Thyroid gland (tissue), 4 donors: ENCODE measurements around the gene CCDC81. TPM values are rescaled to one million over a fixed set of nuclear protein-coding genes. Genes with fewer than 3 reads are reported as not detected.
"Not testable (repeated sequence)": the region's sequence is repeated elsewhere in the genome, so short reads cannot be mapped to it uniquely, and the experiment has no call there.

ENCODE experiments used
- DNase-seq, 2 donors: peaks; one replicate each; pipeline ENCODE4 v3.0.0-alpha.2; 2019
- H3K27ac ChIP-seq, 3 donors: fragments of 200-600 bp; sonication (generic); 1 replicate in 2 of 3; 2 replicates in 1 of 3; pipeline ENCODE4 v1.5.1; 2016 to 2019; ENCODE audit warnings: mild to moderate bottlenecking in 1 of 3, moderate library complexity in 1 of 3
- H3K27me3 ChIP-seq: fragments of 200-600 bp; sonication (generic); one replicate; pipeline ENCODE4 v1.5.1; 2019
- H3K36me3 ChIP-seq, 2 donors: fragments of 200-600 bp; sonication (generic); one replicate each; pipeline ENCODE4 v1.5.1; 2016 to 2019
- H3K4me1 ChIP-seq, 2 donors: fragments of 200-600 bp; sonication (generic); one replicate each; pipeline ENCODE4 v1.5.1; 2017 to 2019
- H3K4me3 ChIP-seq, 3 donors: fragments of 200-600 bp; sonication (generic); replicated peaks in 1 of 3; 1 replicate in 2 of 3; 2 replicates in 1 of 3; pipeline ENCODE4 v1.5.1; 2016; ENCODE audit warnings: mild to moderate bottlenecking in 1 of 3
- H3K9me3 ChIP-seq: fragments of 200-600 bp; sonication (generic); one replicate; pipeline ENCODE4 v1.5.1; 2017
- CTCF ChIP-seq, 6 experiments: fragments of 200-600 bp in 3 of 6; fragments of 450-650 bp in 3 of 6; sonication (generic) in 3 of 6; IDR thresholded peaks; one replicate each; pipeline ENCODE4 v1.5.1; 2016 to 2019; ENCODE audit warnings: antibody characterized with exemption in 6 of 6, mild to moderate bottlenecking in 2 of 6, inconsistent platforms in 1 of 6, moderate library complexity in 1 of 6
- POLR2A ChIP-seq, 2 donors: fragments of 450-650 bp; IDR thresholded peaks; one replicate each; pipeline ENCODE4 v1.6.1; 2017; ENCODE audit warnings: antibody characterized with exemption in 2 of 2, mild to moderate bottlenecking in 2 of 2, moderate library complexity in 1 of 2
- WGBS, 2 donors: methylation state at CpG; one replicate each; pipeline ENCODE4 v1.1.5; 2017; 5-methylcytosine and 5-hydroxymethylcytosine counted together
- intact Hi-C: fragments of 100-400 bp; cut with DNase I; formaldehyde crosslinking; loops from one replicate; pipeline ENCODE4 v1.15.1; 2023
- total RNA-seq, 4 donors: library from RNA; depleted of rRNA; stranded (reverse); fragments of >200 nt; gene quantifications; one replicate each; pipeline ENCODE4 v1.2.3, GENCODE V29; 2016

CCDC81 gene
- total RNA-seq, 4 donors from 2014 or later = 0.34 to 5.0 (median 2.8) TPM

- H3K4me3 ChIP-seq = no peak overlapping the region
- TF ChIP-seq POLR2A (IDR thresholded peaks at IDR 0.05) = no peak
- peak in 1 of 6 experiments; percentile 15 for TF ChIP-seq CTCF (IDR thresholded peaks at IDR 0.05)
- no peaks in the 10 kb centered on the region for H3K27me3 ChIP-seq
- no peaks in the 10 kb centered on the region for H3K9me3 ChIP-seq
- WGBS, 2 donors = 30 to 40% methylated on average over 4 of the region's 4 CpGs
- no peak overlapping the region for H3K27ac ChIP-seq
- H3K36me3 ChIP-seq = no peaks in the 10 kb centered on the region
- intact Hi-C loops = no loop called here
- DNase-seq = peak; percentile 55 to 63
- peaks cover 0 to 8% of the 10 kb centered on the region in 2 donors for H3K4me1 ChIP-seq
These were observed 19.4 kb upstream of the CCDC81 start for GRCh38 chr11:86355256-86355655.

- H3K4me1 ChIP-seq, H3K27ac ChIP-seq, H3K9me3 ChIP-seq, intact Hi-C loops, DNase-seq, H3K36me3 ChIP-seq, H3K4me3 ChIP-seq, H3K27me3 ChIP-seq: not testable (repeated sequence)
- WGBS, 2 donors = 87 to 89% methylated on average over 4 of the region's 4 CpGs
These were observed 17.3 kb upstream of the CCDC81 start for GRCh38 chr11:86357412-86357811.

- Histone ChIP-seq H3K36me3 (no peaks in the 10 kb centered on the region), H3K27me3 (no peaks in the 10 kb centered on the region), H3K9me3 (no peaks in the 10 kb centered on the region), H3K4me3 (no peak overlapping the region), H3K27ac (no peak overlapping the region), H3K4me1 (peaks cover 0 to 8% of the 10 kb centered on the region in 2 donors)
- intact Hi-C loops = no loop called here
- TF ChIP-seq CTCF (IDR thresholded peaks at IDR 0.05) (no peak), POLR2A (IDR thresholded peaks at IDR 0.05) (no peak)
- WGBS, 2 donors = 74 to 81% methylated on average over 3 of the region's 3 CpGs
- DNase-seq = no peak
These were observed 16.0 kb upstream of the CCDC81 start for GRCh38 chr11:86358720-86359119.

GRCh38 chr11:86360775-86361395 lies 13.8 kb upstream of the CCDC81 start:
- no peaks in the 10 kb centered on the region for H3K36me3 ChIP-seq
- TF ChIP-seq CTCF (IDR thresholded peaks at IDR 0.05) = peak in 3 of 6 experiments; percentile 23 to 25 (median 24)
- TF ChIP-seq POLR2A (IDR thresholded peaks at IDR 0.05) = no peak
- H3K4me1 ChIP-seq = no peaks in the 10 kb centered on the region
- H3K4me3 ChIP-seq = no peak overlapping the region
- H3K27me3 ChIP-seq = no peaks in the 10 kb centered on the region
- intact Hi-C loops = no loop called here
- no peak overlapping the region for H3K27ac ChIP-seq
- no peak for DNase-seq
- H3K9me3 ChIP-seq = no peaks in the 10 kb centered on the region
- 57 to 72% methylated on average over 2 of the region's 2 CpGs for WGBS, 2 donors

GRCh38 chr11:86363424-86363823 lies 11.3 kb upstream of the CCDC81 start:
- WGBS, 2 donors = 91 to 98% methylated on average over 1 of the region's 1 CpG
- H3K36me3 ChIP-seq = no peaks in the 10 kb centered on the region
- no peak overlapping the region for H3K4me3 ChIP-seq
- no peaks in the 10 kb centered on the region for H3K4me1 ChIP-seq
- no peak for DNase-seq
- H3K27ac ChIP-seq = no peak overlapping the region
- intact Hi-C loops = no loop called here
- TF ChIP-seq POLR2A (IDR thresholded peaks at IDR 0.05) (no peak), CTCF (IDR thresholded peaks at IDR 0.05) (no peak)
- no peaks in the 10 kb centered on the region for H3K27me3 ChIP-seq
- no peaks in the 10 kb centered on the region for H3K9me3 ChIP-seq
